Right atrium auricular region (tissue), 2 donors: ENCODE measurements around the gene PRKCB. TPM values are rescaled to one million over a fixed set of nuclear protein-coding genes. Genes with fewer than 3 reads are reported as not detected.

Experiments
- DNase-seq: peaks from one replicate; pipeline ENCODE4 v3.0.0-alpha.2; 2019; ENCODE audit warnings: low spot score
- H3K27ac ChIP-seq, 2 donors: fragments of 200-600 bp; sonication (generic); 1 replicate in 1 of 2; 2 replicates in 1 of 2; pipeline ENCODE4 v1.5.1; 2016 to 2019
- H3K27me3 ChIP-seq, 2 donors: fragments of 200-600 bp; sonication (generic); one replicate each; pipeline versions ENCODE4 v1.5.1 to v1.6.0; 2017 to 2019
- H3K36me3 ChIP-seq: fragments of 200-600 bp; sonication (generic); one replicate; pipeline ENCODE4 v1.5.1; 2016
- H3K4me1 ChIP-seq, 2 donors: fragments of 200-600 bp; sonication (generic); one replicate each; pipeline versions ENCODE4 v1.5.1 to v1.6.0; 2017 to 2019
- H3K4me3 ChIP-seq, 2 donors: fragments of 200-600 bp; sonication (generic); 1 replicate in 1 of 2; 2 replicates in 1 of 2; pipeline ENCODE4 v1.5.1; 2017 to 2019; ENCODE audit warnings: mild to moderate bottlenecking in 1 of 2, moderate library complexity in 1 of 2
- H3K9me3 ChIP-seq, 2 donors: fragments of 200-600 bp; sonication (generic); one replicate each; pipeline ENCODE4 v1.5.1; 2019
- total RNA-seq, 2 donors: library from RNA; depleted of rRNA; stranded (reverse); fragments of >200 nt; gene quantifications; one replicate each; pipeline ENCODE4 v1.1.0, GENCODE V29; 2016
- TF ChIP-seq, protein P1 (sequence below), 2 donors: fragments of 200-600 bp; sonication (generic); IDR thresholded peaks; one replicate each; pipeline ENCODE4 v1.5.1; 2019; ENCODE audit warnings: antibody characterized with exemption in 2 of 2

PRKCB gene
- total RNA-seq, 2 donors from 2014 or later: 0.93 to 3.1 TPM

DNA sequence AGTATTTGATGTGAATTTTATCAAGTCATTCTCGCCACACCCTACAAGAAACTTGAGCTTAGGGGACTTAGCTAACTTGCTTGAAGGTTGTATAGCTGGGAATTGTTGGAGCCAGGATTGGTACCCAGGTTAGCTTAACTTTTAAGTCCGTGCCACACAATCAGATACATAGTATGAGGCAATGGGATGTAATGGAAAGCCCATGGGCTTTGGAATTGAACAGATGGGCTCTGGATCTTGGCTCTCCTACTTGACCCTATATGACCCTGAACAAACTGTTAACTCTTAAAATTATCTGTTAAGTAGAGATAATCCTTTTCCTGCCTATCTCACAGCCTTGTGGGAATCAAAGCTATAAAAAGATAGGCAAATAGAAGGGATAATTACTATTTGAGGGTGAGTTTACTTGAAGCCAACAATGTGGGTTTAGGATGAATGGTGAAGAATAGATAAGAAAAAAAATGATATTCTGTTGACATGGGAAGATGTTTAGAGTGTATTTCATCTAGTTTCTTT is 368.4 kb downstream of the PRKCB start:
- no peak for DNase-seq
- H3K4me3 ChIP-seq: no peak overlapping the region
- no peaks in the 10 kb centered on the region for H3K9me3 ChIP-seq
- TF ChIP-seq, protein P1, sequence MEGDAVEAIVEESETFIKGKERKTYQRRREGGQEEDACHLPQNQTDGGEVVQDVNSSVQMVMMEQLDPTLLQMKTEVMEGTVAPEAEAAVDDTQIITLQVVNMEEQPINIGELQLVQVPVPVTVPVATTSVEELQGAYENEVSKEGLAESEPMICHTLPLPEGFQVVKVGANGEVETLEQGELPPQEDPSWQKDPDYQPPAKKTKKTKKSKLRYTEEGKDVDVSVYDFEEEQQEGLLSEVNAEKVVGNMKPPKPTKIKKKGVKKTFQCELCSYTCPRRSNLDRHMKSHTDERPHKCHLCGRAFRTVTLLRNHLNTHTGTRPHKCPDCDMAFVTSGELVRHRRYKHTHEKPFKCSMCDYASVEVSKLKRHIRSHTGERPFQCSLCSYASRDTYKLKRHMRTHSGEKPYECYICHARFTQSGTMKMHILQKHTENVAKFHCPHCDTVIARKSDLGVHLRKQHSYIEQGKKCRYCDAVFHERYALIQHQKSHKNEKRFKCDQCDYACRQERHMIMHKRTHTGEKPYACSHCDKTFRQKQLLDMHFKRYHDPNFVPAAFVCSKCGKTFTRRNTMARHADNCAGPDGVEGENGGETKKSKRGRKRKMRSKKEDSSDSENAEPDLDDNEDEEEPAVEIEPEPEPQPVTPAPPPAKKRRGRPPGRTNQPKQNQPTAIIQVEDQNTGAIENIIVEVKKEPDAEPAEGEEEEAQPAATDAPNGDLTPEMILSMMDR (IDR thresholded peaks at IDR 0.05): no peak
- H3K27ac ChIP-seq: no peak overlapping the region
- no peaks in the 10 kb centered on the region for H3K4me1 ChIP-seq
- no peaks in the 10 kb centered on the region for H3K36me3 ChIP-seq
- no peaks in the 10 kb centered on the region for H3K27me3 ChIP-seq

DNA sequence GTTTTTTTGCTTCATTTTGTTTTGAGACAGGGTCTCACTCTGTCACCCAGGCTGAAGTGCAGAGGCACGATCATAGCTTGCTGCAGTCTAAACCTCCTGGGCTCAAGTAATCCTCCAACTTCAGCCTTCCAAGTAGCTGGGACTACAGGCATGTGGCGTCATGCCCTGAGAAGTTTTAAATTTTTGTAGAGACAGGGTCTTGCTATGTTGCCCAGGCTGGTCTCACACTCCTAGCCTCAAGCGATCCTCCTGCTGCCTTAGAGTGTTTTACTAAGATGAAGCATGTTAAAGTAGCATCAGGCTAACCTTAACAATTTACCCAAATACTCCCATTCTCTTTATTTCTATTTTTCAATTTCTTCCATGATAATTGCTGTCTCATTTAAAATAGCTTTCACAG is 371.1 kb downstream of the PRKCB start:
- H3K36me3 ChIP-seq: no peaks in the 10 kb centered on the region
- H3K4me1 ChIP-seq: no peaks in the 10 kb centered on the region

DNA sequence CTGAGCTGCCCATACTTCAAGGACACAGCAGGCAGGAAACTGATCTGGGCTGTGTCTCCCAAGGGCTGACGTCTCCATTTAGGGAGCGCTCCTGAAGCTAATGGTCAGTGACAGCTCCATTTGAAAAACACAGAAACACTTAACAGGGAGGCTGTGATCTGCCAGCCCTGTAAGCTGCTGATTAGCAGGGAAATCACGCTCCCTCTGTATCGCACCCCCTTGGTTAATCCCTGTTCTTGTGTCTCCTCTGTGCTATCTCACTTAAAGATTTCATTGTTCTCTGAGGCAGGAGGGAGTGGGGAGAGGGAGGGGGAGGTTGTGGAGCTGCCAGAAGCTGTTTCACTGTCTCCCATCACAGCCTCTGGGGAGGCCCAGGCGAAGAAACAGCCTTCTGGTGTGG is 372.9 kb downstream of the PRKCB start:
- TF ChIP-seq, protein P1 (IDR thresholded peaks at IDR 0.05): no peak
- H3K27ac ChIP-seq: peak overlapping the region in 1 of 2 donors; percentile 64
- no peaks in the 10 kb centered on the region for H3K9me3 ChIP-seq

More for the DNA sequence above, 371.1 kb downstream of the PRKCB start:
- TF ChIP-seq, protein P1 (IDR thresholded peaks at IDR 0.05): no peak
- Histone ChIP-seq H3K9me3 (no peaks in the 10 kb centered on the region), H3K27ac (no peak overlapping the region), H3K27me3 (no peaks in the 10 kb centered on the region), H3K4me3 (no peak overlapping the region)
- DNase-seq: no peak

DNA sequence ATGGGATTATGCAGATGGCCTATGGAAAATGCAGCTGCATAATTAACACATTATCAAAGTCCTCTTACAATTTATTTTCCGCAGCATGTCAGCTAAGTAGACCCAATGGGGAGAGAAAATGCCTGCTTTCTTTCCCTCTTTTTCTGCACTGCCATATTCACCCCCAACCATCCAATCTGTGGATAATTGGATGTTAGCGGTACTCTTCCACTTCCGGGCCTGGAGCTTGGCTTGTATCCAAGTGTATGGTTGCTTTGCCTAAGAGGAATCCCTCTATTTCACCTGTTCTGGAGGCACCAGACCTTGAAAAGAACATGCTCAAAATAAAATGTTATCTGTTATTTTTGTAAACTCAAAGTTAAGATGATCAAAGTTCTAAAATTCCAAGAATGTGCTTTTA is 379.2 kb downstream of the PRKCB start:
- Histone ChIP-seq H3K4me3 (no peak overlapping the region), H3K27me3 (no peaks in the 10 kb centered on the region), H3K4me1 (no peaks in the 10 kb centered on the region), H3K9me3 (no peaks in the 10 kb centered on the region), H3K36me3 (no peaks in the 10 kb centered on the region), H3K27ac (no peak overlapping the region)
- DNase-seq: no peak
- TF ChIP-seq, protein P1 (IDR thresholded peaks at IDR 0.05): no peak

More for the DNA sequence above, 372.9 kb downstream of the PRKCB start:
- H3K4me1 ChIP-seq: no peaks in the 10 kb centered on the region
- no peaks in the 10 kb centered on the region for H3K27me3 ChIP-seq
- H3K4me3 ChIP-seq: no peak overlapping the region
- DNase-seq: no peak
- H3K36me3 ChIP-seq: no peaks in the 10 kb centered on the region

DNA sequence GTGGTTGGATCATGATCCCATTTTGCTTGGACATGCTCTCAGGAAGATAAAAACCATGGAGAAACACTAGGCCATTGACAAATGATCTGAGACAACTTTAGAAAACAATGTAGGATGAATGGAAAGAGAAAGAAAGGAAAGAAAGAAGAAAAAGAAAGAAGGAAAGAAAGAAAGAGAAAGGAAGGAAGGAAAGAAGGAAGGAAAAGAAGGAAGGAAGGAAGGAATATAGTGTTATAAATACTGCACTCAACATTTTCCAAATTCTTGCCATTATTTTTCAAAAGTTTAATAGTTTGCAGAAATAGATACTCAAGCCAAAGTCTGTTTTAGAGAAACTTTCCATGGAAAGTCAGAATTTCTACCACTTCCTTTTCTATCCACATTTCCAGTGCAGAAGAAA is 381.2 kb downstream of the PRKCB start:
- Histone ChIP-seq H3K9me3 (no peaks in the 10 kb centered on the region), H3K27me3 (no peaks in the 10 kb centered on the region)
- DNase-seq: no peak

More for the DNA sequence above, 381.2 kb downstream of the PRKCB start:
- TF ChIP-seq, protein P1 (IDR thresholded peaks at IDR 0.05): no peak
- no peaks in the 10 kb centered on the region for H3K4me1 ChIP-seq
- no peaks in the 10 kb centered on the region for H3K36me3 ChIP-seq
- no peak overlapping the region for H3K27ac ChIP-seq
- no peak overlapping the region for H3K4me3 ChIP-seq
